NCI-H187 (cell line): ENCODE measurements around the gene PACS2.
A peak's percentile ranks its signal among the peaks of the same experiment; 100 is the strongest.
"Not testable (repeated sequence)": the region's sequence is repeated elsewhere in the genome, so short reads cannot be mapped to it uniquely, and the experiment has no call there.

Experiments used
- DNase-seq, 2 experiments: peaks; one replicate each; lab custom pipeline; 2025; lab: John Stamatoyannopoulos, UW

Gene PACS2

DNA sequence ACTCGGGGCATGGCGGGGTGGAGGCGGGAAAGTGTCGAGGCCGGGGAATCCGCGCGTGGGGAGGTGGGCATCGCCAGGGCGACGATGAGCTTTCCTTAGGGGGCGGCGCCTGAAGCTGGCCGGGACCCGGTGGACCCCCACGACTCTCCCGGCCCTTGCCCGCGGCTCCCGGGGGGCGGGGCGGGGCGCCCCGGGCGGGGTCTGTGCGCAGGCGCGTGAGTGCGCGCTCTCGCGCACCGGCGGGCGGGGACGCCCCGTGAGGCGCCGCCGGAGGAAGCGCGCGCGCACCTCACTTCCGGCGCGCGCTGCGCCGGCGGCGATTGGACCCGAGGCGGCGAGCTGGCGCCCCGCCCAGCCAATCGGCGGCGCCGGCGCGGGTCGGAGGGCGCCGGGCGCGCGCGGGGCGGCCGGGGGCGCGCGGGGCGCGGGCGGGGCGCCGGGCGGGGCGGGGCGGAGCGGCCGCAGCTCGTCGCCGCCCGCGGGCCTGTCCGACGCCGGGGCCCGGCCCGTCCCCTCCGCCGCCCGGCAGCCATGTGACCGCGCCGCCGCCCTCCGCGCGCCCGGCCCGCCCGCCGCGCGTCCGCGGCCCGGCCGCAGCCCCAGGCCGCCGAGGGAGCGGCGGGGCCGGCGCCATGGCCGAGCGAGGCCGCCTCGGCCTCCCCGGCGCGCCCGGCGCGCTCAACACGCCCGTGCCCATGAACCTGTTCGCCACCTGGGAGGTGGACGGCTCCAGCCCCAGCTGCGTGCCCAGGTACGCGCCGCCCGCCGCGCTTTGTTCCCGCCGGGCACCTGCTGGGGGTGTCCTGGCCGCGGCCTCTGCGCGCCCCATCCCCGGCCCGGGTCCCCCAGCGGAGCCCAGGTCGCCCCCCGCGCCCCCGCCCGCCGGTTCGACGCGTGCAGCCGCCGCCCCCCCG lies at the start of gene PACS2:
Gene PACS2, plus strand, starts transcription at position 462 of the 914 bp plus-strand sequence. Its CDS starts 171 bp downstream, at position 633.
- peak; percentile 57 to 86 for DNase-seq

DNA sequence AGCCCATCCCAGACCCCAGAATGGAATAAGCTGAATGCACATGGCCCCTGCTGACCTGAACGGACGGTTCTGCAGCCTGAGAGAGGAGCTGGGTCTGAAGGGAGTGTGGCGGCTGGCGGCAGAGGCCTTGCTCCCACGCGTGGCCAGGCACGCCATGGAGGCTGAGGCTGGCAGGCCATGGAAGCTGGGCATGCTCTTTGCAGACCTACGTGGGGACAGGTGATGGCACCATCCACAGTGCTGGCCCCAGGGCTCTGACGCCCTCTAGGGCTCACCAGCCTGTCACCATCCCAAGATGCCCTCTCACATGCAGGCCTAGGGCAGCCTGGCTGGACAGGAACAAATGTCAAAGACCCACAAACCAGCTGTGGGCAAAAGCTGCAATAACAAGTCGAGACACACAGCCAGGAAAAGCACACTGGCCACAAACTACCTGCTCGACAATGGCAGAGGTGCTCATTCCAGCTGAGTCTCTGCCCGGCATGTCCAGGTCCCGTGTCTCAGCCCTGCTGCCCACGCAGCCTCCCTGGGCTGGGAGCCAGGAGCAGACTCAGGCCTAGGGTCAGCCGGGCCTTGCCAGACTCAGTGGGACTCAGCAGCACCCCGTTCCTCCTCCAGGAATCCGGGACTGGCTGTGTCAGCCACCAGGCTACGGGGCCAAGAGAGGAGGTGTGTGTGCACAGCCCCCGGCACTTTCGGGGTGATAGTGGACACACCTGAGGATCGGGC lies 46.6 kb upstream of the PACS2 start:
- DNase-seq = no peak

DNA sequence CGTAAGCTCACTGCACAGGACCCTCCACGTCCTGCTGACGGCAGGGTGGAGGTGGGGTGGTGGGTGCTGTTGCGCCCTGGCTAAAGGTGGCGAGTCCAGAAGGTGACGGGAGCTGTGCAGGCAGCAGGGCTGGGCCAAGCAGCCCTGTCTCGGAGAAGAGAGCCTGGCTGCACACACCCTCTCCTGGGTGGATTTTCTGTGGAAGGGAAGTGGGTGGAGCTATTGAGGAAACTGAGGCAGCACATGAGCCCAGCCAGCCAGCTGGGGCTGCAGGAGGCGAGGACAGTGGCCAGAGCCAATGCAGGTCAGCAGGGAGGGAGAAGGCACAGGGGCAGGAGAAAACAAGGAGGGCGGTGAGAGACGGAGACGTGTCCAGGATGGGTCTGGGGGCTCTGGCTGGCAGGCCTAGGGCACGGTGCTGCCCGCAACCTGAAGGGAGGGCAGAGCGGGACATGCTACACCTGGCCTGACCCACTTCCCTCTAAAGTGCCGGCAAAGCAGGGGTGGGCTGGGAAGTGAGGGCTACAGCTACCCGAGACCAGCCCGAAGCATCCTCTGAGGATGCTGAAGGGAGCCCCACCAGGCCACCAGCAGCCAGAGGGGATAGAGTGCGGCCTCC lies 45.7 kb upstream of the PACS2 start:
- no peak for DNase-seq

DNA sequence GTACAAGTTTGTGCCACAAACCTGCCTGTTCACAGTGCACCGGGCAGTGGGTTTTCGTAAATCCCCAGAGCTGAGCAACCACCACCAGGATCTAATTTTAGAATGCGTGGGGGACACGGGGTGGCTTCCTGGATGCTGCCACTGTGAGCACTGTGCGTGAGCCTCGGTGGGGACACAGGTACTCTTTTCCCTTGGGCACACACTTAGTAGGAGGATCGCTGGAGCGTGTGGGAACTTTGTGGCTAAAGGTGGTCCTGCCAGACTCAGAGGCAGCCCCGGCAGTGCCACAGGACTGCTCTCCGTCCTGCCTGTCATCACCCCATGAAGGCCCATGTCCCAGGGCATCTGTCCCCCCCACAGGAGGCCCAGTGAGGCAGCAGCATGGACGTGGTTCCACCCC lies 45.1 kb upstream of the PACS2 start:
- DNase-seq = no peak

DNA sequence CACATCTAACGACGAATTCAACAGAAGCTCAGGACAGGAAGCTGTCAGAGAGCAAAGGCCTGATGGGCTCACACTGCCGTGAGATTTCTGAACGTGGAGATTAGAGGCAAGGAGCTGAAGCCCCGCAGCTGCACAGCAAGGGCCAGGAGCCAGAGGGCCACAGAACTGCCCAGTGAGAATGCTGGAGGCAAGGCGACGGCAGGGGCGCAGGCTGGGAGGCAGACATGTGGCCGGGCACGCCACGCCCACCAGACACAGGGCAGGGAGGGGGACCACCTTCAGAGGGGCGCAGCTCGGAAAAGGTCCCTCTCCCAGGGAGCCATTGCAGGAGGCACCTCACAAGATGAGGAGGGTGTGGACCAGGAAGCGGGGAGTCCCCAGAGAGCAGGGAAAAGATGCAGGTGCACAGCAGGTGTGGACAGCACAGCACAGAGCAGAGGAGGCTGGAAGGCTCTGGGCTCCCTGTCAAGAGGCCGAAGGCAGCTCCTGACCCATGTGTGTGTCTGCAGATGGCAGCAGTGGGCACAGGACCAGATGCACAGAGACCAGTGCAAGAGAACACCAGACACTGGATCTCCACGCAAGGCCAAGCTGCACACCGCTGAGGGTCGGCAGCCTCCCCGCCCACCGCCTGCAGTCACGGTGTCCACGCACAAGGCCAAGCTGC lies 43.2 kb upstream of the PACS2 start:
- DNase-seq = no peak

DNA sequence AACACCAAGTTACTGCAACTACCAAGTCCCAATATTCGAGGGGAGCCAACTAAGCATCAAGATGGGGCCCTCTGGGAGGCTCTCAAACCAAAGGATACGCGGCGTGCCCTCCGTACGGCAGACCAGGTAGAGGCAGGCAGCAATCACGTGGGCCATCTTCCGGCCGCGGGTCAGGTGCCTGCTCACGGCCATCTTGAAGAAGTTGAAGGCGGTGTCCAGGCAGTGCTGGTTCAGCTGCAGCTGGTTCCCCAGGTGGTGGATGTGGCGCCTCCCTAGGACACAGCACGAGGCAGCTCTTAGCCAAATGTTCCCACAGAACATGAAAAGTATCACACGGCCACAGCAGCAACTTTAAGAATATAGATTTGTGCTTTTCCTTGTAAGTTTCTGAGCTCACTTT lies 41.9 kb upstream of the PACS2 start:
- no peak for DNase-seq

DNA sequence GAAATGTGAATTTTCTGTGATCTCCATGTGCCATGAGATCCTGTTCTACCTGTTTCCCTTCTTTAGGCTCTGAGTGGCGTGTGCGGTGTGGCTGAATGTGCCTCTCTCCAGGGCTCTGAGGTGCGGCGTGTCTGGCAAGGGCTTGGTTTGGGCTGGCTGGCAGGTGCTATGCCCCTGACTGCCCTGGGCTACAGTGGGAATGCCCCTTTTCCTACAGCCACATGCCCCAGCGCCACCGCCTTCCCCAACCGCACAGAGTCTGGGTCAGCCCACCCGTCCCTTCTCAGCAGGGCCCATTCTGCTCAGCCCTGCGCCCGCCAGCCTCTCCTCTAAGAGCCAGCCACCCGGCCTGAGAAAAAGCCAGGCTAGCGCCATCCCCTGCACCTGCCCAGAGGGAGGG lies 41.5 kb upstream of the PACS2 start:
- no peak for DNase-seq

DNA sequence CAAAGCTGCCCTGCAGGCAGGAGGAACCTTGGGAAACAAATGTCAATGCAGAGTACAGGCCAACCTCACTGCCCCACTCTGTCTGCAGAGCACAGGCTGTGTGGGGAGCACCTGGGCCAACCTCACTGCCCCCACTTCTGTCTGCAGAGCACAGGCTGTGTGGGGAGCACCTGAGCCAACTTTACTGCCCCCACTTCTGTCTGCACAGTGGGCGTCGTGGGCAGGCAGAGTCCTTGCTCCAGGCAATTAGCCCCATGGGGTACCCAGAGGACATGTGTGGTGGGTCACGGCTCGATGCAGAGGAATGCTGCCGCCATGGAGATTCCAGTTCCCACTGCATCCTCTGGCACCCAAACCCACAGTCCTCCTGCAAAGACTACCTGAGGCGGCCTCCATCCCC lies 39.9 kb upstream of the PACS2 start:
- DNase-seq = no peak

DNA sequence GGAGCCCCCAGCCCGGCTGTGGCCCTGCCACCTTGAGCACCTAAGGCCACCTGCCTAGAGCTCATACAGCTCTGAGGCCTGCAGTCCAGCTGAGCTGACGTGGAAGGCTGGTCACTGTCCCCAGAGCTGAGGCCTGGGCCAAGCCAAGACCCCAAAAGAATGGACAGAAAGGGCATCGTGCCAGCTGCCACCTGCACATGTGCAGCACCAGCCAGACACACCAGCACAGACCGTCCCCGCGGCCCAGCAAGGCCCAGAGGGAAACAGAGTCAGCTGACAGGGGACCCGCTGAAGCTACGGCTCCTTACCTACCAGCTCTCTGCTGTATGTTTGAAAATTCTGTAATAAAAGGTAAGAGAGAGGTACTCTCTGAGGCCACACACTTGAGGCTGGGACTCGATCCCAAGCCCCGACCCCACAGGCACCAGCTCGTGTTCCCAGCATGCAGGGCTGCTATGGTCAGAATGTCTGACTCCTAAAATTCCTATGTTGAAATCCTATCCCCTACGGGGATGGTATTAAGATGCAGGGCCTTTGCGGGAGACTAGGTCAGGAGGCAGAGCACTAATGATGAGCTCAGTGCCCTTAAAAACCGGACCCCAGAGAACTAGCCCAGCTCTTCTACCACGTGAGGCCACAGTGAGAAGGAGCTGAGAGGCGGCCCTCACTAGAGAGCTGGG lies 39.1 kb upstream of the PACS2 start:
- no peak for DNase-seq

DNA sequence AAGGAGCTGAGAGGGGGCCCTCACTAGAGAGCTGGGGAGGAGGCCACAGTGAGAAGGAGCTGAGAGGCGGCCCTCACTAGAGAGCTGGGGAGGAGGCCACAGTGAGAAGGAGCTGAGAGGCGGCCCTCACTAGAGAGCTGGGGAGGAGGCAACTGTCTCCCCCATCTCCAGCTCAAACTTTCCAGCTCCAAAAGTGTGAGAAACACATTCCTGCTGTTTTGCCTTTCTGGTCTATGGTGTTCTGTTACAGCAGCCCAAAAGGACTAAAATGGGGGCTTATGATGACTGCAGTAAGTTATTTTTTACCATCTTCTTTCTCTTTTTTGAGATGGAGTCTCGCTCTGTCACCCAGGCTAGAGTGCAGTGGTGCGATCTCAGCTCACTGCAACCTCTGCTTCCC lies 37.1 kb upstream of the PACS2 start:
- not testable (repeated sequence) for DNase-seq

DNA sequence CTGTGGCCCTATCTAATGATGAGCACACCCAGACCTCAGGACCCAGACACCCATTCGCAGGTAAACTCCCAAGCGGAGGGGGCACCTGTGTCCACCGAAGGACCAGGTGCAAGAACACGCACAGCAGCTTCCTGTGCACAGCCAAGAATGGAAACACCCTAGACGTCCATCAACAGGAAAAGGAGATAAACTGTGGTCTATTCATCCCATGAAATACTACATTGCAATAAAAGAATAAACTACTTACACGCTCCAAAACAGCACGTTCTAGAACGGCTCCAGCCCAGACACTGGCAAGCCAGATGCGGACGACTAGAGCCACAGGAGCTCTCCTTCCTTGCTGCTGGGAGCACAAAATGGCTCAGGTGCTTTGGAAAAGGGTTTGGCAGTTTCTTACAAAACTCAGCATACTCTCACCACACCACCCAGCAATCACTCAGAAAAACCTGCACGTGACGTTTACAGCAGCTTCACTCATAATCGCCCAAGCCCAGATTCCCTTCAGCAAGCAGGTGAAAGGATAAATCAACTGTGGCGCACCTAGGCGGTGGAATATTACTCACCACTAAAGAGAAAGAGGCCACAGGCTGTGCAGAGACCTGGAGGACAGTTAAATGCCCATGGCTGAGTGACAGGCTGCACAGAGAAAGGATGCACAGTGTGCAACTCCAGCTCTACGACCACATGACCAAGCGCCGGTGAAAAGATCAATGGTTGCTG lies 34.7 kb upstream of the PACS2 start:
- no peak for DNase-seq

DNA sequence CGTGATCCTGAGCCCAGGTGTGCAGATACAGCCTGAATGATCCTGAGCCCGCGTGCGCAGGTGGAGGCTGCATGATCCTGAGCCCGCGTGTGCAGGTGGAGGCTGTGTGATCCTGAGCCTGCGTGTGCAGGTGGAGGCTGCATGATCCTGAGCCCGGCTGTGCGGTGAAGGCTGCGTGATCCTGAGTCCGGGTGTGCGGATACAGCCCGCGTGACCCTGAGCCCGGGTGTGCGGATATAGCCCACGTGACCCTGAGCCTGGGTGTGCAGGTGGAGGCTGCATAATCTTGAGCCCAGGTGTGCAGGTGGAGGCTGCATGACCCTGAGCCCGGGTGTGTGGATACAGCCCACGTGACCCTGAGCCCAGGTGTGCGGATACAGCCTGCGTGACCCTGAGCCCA lies 34.0 kb upstream of the PACS2 start:
- no peak for DNase-seq

DNA sequence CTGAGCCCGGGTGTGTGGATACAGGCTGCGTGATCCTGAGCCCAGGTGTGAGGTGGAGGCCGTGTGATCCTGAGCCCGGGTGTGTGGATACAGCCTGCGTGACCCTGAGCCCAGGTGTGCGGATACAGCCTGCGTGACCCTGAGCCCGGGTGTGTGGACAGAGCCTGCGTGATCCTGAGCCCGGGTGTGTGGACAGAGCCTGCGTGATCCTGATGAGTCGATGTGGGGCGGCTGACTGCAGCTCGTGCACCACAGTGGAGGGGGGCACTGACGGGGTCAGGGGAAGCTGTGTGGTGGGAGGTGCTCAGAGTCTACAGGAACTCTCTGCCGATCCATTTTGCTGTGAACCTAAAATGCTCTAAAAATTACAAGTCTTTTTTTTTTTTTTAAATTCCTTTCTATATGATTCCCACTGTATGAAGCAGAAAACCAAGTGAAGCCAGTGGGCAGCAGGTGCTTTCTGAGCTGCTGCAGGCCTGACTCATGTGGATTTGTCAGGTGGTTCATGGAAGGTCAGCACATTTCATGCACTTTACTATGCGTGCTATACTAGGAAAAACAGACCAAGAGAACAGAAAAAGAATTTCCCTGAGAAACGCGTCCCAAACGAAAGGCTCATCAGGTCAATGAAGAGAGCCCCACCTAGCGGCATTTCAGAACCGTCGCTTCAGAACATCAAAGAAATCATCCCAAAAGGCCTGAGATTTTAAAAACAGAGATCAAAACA lies 33.0 kb upstream of the PACS2 start:
- DNase-seq = no peak

DNA sequence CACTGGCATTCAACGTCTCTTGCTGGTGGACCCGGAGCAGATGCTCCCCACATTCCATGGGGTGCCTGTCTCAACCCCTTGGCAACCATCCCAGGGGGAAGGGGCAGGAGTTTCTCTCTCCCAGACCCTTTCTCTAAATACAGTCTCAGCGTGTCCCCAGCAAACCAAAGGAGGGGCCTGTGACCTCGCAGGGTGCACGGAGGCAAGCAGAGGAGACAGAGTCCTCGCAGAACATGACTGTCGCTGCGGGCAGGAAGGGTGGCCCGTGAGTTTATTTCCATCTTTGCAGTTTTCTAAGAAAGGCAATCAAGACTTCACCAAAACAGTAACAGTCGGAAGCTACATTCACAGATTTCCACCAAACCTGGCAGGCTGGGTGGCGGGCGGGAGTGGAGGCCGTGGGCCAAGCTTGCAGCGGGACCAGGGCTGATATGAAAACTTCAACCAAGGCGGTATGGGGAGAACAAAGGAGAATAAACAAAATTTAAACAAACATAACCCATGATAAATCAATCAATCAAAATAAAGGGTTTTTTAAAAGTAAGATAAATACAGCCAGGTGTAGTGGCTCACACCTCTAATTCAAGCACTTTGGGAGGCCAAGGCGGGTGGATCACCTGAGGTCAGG lies 32.3 kb upstream of the PACS2 start:
- DNase-seq = no peak

DNA sequence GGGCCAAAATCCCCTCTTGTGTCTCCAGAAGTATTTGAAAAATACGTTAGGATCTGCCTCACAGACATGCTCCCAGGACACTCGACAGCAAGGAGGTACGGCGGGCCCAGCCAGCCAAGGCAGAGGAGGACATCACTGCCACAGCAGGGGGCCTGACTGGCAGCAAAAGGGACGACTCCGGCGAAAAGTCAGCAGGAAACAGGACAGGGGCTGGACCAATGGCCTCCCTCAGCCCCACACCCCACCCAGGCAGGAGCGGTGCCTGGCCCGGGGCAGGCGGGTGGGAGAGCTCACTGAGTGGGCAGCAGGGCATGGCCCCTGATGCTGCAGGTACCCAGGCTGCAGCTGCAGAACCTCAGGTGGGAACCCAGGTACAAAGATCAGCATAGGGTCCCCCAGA lies 31.5 kb upstream of the PACS2 start:
- DNase-seq = no peak

DNA sequence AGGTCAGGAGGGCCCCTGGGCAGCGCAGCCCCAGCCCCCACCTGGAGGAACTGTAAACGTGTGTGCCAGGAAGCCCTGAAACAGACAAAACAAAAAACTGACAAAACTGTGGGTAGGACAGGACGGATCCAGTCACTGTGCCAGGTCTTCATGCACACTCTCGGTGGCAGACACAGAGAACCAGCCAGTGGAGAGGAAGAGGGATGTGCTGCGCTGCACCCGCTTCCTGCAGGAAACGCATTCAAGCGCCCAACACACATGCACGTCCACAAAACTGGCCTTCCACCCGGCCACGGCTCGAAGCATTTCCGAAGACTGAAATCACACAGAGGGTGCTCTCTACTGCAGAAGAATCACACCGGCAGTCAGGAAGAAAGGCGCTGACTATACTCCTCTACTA lies 30.6 kb upstream of the PACS2 start:
- DNase-seq = no peak

DNA sequence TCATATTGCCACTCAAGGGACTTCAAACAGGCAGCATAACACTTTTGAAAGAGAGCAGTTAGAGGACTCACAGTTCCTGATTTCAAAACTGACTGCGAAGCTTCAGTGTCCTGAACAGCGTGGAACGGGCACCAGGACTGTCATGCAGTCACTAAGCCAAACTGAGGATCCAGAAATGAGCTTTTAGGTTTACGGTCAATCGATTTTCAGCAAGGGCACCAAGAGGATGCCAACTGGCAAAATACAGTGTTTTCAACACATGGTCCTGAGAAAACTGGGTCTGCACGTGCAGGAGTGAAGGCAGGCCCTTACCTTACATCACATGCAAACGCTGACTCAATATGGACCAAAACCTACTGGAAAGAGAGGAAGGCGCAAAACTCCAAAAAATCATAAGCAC lies 29.4 kb upstream of the PACS2 start:
- no peak for DNase-seq

DNA sequence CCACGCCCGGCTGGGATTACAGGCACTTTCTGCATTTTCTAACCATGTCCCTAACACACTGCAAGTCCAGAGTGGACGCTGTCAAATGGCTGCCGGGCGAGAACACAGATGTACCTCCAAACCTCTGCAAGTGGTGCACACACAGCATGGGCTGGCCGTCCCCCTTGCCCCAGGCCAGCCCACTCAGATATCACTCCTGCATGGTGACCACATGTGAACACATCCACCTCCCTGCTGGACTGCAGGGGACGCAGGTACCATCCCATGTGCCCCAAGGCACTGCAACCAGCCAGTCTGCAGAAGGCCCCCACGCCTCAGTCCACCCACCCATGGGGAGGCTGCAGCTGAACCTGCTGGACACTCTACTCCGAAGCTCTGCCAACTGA lies 27.8 kb upstream of the PACS2 start:
- DNase-seq = no peak

DNA sequence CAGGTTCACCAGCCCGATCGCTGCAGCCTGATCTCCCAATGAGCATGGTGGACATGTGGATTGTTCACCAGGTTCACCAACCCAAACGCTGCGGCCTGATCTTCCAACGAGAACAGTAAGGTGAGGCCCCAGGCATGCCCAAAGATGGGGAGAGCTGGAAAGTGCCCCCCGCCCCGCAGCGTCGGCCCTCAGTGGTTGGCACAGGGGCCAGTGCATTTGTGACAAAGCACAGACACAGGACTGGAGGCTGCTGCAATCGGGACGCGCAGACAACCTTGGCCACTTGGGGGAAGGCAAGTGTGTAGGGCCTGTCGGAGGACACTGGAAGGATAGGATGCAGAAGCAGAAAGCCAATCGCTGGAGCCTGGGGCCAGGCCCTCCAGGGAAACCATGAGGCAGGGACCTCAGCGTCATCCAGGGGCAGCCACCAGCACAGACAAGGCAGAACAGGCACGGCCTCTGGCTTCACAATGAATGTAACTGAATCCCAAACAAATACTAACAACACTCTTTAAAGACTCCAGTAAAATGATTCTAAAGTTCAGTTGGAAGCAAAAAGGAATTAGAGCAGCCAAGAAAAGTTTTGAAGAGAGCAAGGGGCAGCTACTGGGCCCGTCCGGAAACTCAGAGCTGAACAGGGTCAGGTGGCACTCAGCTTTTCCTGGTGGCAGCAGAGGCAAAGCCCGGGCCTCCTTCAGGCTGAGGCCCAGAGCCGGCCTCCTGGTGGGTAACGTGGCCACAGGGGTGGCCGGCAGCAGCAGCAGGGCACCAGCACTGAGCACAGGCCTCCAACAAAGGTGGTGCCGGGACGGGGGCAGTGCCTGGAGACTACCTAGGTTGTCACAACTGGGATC lies 27.1 kb upstream of the PACS2 start:
- no peak for DNase-seq
